K562 treated with DMSO at 1 percent for 24 hours (cell line): ENCODE data around the gene FAIM. TPM values are rescaled to one million over a fixed set of nuclear protein-coding genes. Genes with fewer than 3 reads are reported as not detected.

Experiments used
- total RNA-seq: library from RNA; unstranded; fragments of 300-600 nt; gene quantifications from 2 replicates; pipeline ENCODE4 v1.2.3, GENCODE V29; 2022; ENCODE audit warnings: low read depth; ENCODE audit not compliant: insufficient read depth

The FAIM gene
- total RNA-seq = 1.0 and 2.2 TPM in 2 replicates

GRCh38 chr3:138608322-138609135 is at the start of gene FAIM:
Gene FAIM (plus strand): TSS chr3:138608771. CDS start chr3:138619727, 10,956 bp downstream.

GRCh38 chr3:138594150-138594934 is 14.2 kb upstream of the FAIM start, which contains the start of gene CEP70:
Gene CEP70 (minus strand): TSS chr3:138594260. CDS start chr3:138572927, 21,333 bp downstream.

Other genes starting within 250 kb of the FAIM start
- gene ESYT3, start 174.2 kb upstream of the FAIM start, total RNA-seq = not detected in 2 replicates
- gene CEP70, start 14.5 kb upstream of the FAIM start, total RNA-seq = 10.5 and 14.3 TPM in 2 replicates
- 38.5 and 39.7 TPM in 2 replicates for gene PIK3CB, start 226.2 kb downstream of the FAIM start, total RNA-seq